Non-pigmented ciliary epithelial cell (primary cell): ENCODE measurements around the gene OGFOD3.
"Not testable (repeated sequence)": the region's sequence is repeated elsewhere in the genome, so short reads cannot be mapped to it uniquely, and the experiment has no call there.

Source experiments
- DNase-seq: peaks from one replicate; pipeline ENCODE4 v3.0.0-alpha.2; 2010; ENCODE audit warnings: low read depth

OGFOD3 gene

GRCh38 chr17:82433560-82434215, 15.3 kb upstream of the OGFOD3 start:
- no peak for DNase-seq

- DNase-seq = no peak
Measured at GRCh38 chr17:82432017-82432416, 13.6 kb upstream of the OGFOD3 start.

- no peak for DNase-seq
Measured at GRCh38 chr17:82429824-82430223, 11.4 kb upstream of the OGFOD3 start.

- no peak for DNase-seq
Measured at GRCh38 chr17:82428546-82428945, 10.2 kb upstream of the OGFOD3 start.

- no peak for DNase-seq
Measured at GRCh38 chr17:82424863-82425159, 6.4 kb upstream of the OGFOD3 start.

- no peak for DNase-seq
Measured at GRCh38 chr17:82424001-82424862, 5.8 kb upstream of the OGFOD3 start.

- no peak for DNase-seq
Measured at GRCh38 chr17:82419540-82419939, 1.2 kb upstream of the OGFOD3 start.

- DNase-seq = no peak
Measured at GRCh38 chr17:82416771-82417170, 1.6 kb downstream of the OGFOD3 start.

GRCh38 chr17:82416264-82416663, 2.1 kb downstream of the OGFOD3 start:
- DNase-seq = no peak

GRCh38 chr17:82415786-82416185, 2.6 kb downstream of the OGFOD3 start:
- DNase-seq = no peak

GRCh38 chr17:82415336-82415735, 3.0 kb downstream of the OGFOD3 start:
- no peak for DNase-seq

- DNase-seq = no peak
Measured at GRCh38 chr17:82414548-82415281, 3.7 kb downstream of the OGFOD3 start.

- DNase-seq = no peak
Measured at GRCh38 chr17:82412535-82413520, 5.6 kb downstream of the OGFOD3 start.

- not testable (repeated sequence) for DNase-seq
Measured at GRCh38 chr17:82412081-82412480, 6.3 kb downstream of the OGFOD3 start.

GRCh38 chr17:82411396-82412053, 6.9 kb downstream of the OGFOD3 start:
- DNase-seq = no peak

GRCh38 chr17:82410014-82410716, 8.2 kb downstream of the OGFOD3 start:
- DNase-seq = no peak

GRCh38 chr17:82408938-82409318, 9.5 kb downstream of the OGFOD3 start:
- DNase-seq = no peak

GRCh38 chr17:82408288-82408937, 10.0 kb downstream of the OGFOD3 start:
- no peak for DNase-seq

GRCh38 chr17:82407255-82407654, 11.1 kb downstream of the OGFOD3 start:
- no peak for DNase-seq

GRCh38 chr17:82406131-82406671, 12.2 kb downstream of the OGFOD3 start:
- DNase-seq = no peak
